ENCODE results near the gene SMCR8. TPM values are rescaled to one million over a fixed set of nuclear protein-coding genes. Genes with fewer than 3 reads are reported as not detected.

SMCR8 gene
- total and polyA plus RNA-seq, 2 donors (not counting 1 experiment from before 2014, with no cell fraction given) = 8.6 to 19.5 TPM

DNA sequence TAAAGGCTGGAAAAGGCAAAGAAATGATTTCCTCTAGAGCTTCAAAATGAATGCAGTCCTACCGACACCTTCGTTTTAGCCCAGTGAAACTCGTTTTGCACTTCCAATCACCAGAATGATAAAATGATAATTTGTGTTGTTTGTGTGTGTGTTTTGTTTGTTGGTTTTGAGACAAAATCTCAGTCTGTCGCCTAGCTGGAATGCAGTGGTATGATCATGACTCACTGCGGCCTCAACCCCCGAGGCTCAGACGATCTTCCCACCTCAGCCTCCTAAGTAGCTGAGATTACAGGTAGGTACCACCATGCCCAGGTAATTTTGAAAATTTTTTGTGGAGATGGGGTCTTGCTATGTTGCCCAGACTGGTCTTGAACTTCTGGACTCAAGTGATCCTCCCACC, 59.1 kb downstream of the SMCR8 start:
- H3K4me2 ChIP-seq (ENCODE audit: extremely low read depth, insufficient read depth, low read length) = no peak overlapping the region
- no peaks in the 10 kb centered on the region for H3K79me2 ChIP-seq (ENCODE audit: control insufficient read depth, insufficient read depth, low read length)
- no peaks in the 10 kb centered on the region for H3K4me1 ChIP-seq (ENCODE audit: control insufficient read depth, extremely low read depth, insufficient read depth, low read length)
- no peaks in the 10 kb centered on the region for H3K36me3 ChIP-seq (ENCODE audit: control insufficient read depth, insufficient read depth, low read length)
- no peak overlapping the region for H3K27ac ChIP-seq (ENCODE audit: insufficient read depth, low read length)
- H3K4me3 ChIP-seq (replicated peaks in 1 of 4; ENCODE audit: control extremely low read depth in 1 of 4, insufficient read depth in 1 of 4, low read depth in 3 of 4, low read length in 4 of 4) = no peak overlapping the region
- peaks cover 2% of the 10 kb centered on the region for H3K27me3 ChIP-seq (ENCODE audit: control insufficient read depth, insufficient read depth, low read length)
- TF ChIP-seq, protein P1, sequence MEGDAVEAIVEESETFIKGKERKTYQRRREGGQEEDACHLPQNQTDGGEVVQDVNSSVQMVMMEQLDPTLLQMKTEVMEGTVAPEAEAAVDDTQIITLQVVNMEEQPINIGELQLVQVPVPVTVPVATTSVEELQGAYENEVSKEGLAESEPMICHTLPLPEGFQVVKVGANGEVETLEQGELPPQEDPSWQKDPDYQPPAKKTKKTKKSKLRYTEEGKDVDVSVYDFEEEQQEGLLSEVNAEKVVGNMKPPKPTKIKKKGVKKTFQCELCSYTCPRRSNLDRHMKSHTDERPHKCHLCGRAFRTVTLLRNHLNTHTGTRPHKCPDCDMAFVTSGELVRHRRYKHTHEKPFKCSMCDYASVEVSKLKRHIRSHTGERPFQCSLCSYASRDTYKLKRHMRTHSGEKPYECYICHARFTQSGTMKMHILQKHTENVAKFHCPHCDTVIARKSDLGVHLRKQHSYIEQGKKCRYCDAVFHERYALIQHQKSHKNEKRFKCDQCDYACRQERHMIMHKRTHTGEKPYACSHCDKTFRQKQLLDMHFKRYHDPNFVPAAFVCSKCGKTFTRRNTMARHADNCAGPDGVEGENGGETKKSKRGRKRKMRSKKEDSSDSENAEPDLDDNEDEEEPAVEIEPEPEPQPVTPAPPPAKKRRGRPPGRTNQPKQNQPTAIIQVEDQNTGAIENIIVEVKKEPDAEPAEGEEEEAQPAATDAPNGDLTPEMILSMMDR (conservative IDR thresholded peaks at IDR 0.05 in 1 of 2, IDR thresholded peaks at IDR 0.05 in 1 of 2; ENCODE audit: low read depth in 1 of 2, low read length in 2 of 2) = no peak
- TF ChIP-seq EZH2 (IDR thresholded peaks at IDR 0.05; ENCODE audit: low read length, missing control alignments) = no peak
- no peak for DNase-seq (ENCODE audit: low read depth in 2 of 2)
- H2AFZ ChIP-seq (ENCODE audit: low read length) = no peak overlapping the region
- no peaks in the 10 kb centered on the region for H3K9me3 ChIP-seq (ENCODE audit: control insufficient read depth, insufficient read depth, low read depth, low read length)
- no peak overlapping the region for H3K9ac ChIP-seq (ENCODE audit: insufficient read depth, low read length)
- H4K20me1 ChIP-seq (ENCODE audit: control insufficient read depth, extremely low read depth, insufficient read depth, low read length) = no peaks in the 10 kb centered on the region

Other genes with a start within 250 kb of the SMCR8 start
- gene DRG2, start 227.3 kb upstream of the SMCR8 start, total RNA-seq = 25.7 and 30.1 TPM in 2 replicates
- gene DRG2, start 227.3 kb upstream of the SMCR8 start, polyA plus RNA-seq = 26.7 and 32.2 TPM in 2 replicates
- 0.77 and 2.0 TPM in 2 replicates for gene MYO15A, start 206.5 kb upstream of the SMCR8 start, total RNA-seq
- 0.42 and 0.55 TPM in 2 replicates for gene MYO15A, start 206.5 kb upstream of the SMCR8 start, polyA plus RNA-seq
- gene ALKBH5, start 131.5 kb upstream of the SMCR8 start, total RNA-seq = 93.7 and 103 TPM in 2 replicates
- 67.7 and 70.3 TPM in 2 replicates for gene ALKBH5, start 131.5 kb upstream of the SMCR8 start, polyA plus RNA-seq
- gene LLGL1, start 89.7 kb upstream of the SMCR8 start, total RNA-seq = 25.4 and 32.2 TPM in 2 replicates
- gene LLGL1, start 89.7 kb upstream of the SMCR8 start, polyA plus RNA-seq = 15.1 and 21.1 TPM in 2 replicates
- gene FLII, start 56.6 kb upstream of the SMCR8 start, total RNA-seq = 284 and 395 TPM in 2 replicates
- gene FLII, start 56.6 kb upstream of the SMCR8 start, polyA plus RNA-seq = 199 and 313 TPM in 2 replicates
- gene MIEF2, start 54.6 kb upstream of the SMCR8 start, total RNA-seq = 13.1 and 16.2 TPM in 2 replicates
- gene MIEF2, start 54.6 kb upstream of the SMCR8 start, polyA plus RNA-seq = 3.9 and 4.2 TPM in 2 replicates
- 15.4 and 16.5 TPM in 2 replicates for gene TOP3A, start 299 bp upstream of the SMCR8 start, total RNA-seq
- 12.7 and 17.5 TPM in 2 replicates for gene TOP3A, start 299 bp upstream of the SMCR8 start, polyA plus RNA-seq
- 9.2 and 11.9 TPM in 2 replicates for gene SHMT1, start 48.3 kb downstream of the SMCR8 start, total RNA-seq
- 11.6 and 12.6 TPM in 2 replicates for gene SHMT1, start 48.3 kb downstream of the SMCR8 start, polyA plus RNA-seq
- gene EVPLL, start 62.5 kb downstream of the SMCR8 start, total RNA-seq = not detected in 2 replicates
- gene EVPLL, start 62.5 kb downstream of the SMCR8 start, polyA plus RNA-seq = not detected in 2 replicates
- not detected in 2 replicates for gene LGALS9C, start 161.5 kb downstream of the SMCR8 start, total RNA-seq
- gene LGALS9C, start 161.5 kb downstream of the SMCR8 start, polyA plus RNA-seq = 0.08 TPM in 1 of 2 replicates, not detected in the other